Measurements from ENCODE around the gene SRD5A1.
A peak's percentile ranks its signal among the peaks of the same experiment; 100 is the strongest.

The SRD5A1 gene

GRCh38 chr5:6713274-6714225, 80.3 kb downstream of the SRD5A1 start, which contains the start of gene TENT4A:
Gene TENT4A (plus strand): TSS chr5:6713432. CDS start chr5:6713984, 552 bp downstream.
- DNase-seq (ENCODE audit: low read depth in 2 of 2): peak in 1 of 2 donors; percentile 96

- DNase-seq (ENCODE audit: low read depth in 2 of 2): no peak
These were observed 81.2 kb downstream of the SRD5A1 start for GRCh38 chr5:6714226-6715041.

GRCh38 chr5:6715271-6715670, 82.0 kb downstream of the SRD5A1 start:
- DNase-seq (ENCODE audit: low read depth in 2 of 2): no peak

- DNase-seq (ENCODE audit: low read depth in 2 of 2): no peak
These were observed 82.8 kb downstream of the SRD5A1 start for GRCh38 chr5:6715758-6716628.

- DNase-seq (ENCODE audit: low read depth in 2 of 2): no peak
These were observed 83.4 kb downstream of the SRD5A1 start for GRCh38 chr5:6716629-6717149.

- no peak for DNase-seq (ENCODE audit: low read depth in 2 of 2)
These were observed 84.0 kb downstream of the SRD5A1 start for GRCh38 chr5:6717247-6717646.

- no peak for DNase-seq (ENCODE audit: low read depth in 2 of 2)
These were observed 84.4 kb downstream of the SRD5A1 start for GRCh38 chr5:6717687-6718086.

GRCh38 chr5:6718161-6718681, 85.0 kb downstream of the SRD5A1 start:
- no peak for DNase-seq (ENCODE audit: low read depth in 2 of 2)

GRCh38 chr5:6718718-6719117, 85.5 kb downstream of the SRD5A1 start:
- DNase-seq (ENCODE audit: low read depth in 2 of 2): no peak

- DNase-seq (ENCODE audit: low read depth in 2 of 2): no peak
These were observed 86.2 kb downstream of the SRD5A1 start for GRCh38 chr5:6719417-6719816.

- no peak for DNase-seq (ENCODE audit: low read depth in 2 of 2)
These were observed 86.8 kb downstream of the SRD5A1 start for GRCh38 chr5:6719896-6720560.

- DNase-seq (ENCODE audit: low read depth in 2 of 2): no peak
These were observed 87.3 kb downstream of the SRD5A1 start for GRCh38 chr5:6720561-6720921.

- no peak for DNase-seq (ENCODE audit: low read depth in 2 of 2)
These were observed 88.2 kb downstream of the SRD5A1 start for GRCh38 chr5:6721442-6721841.

GRCh38 chr5:6722015-6722414, 88.8 kb downstream of the SRD5A1 start:
- no peak for DNase-seq (ENCODE audit: low read depth in 2 of 2)

GRCh38 chr5:6723122-6723815, 90.0 kb downstream of the SRD5A1 start:
- DNase-seq (ENCODE audit: low read depth in 2 of 2): no peak

GRCh38 chr5:6723816-6724300, 90.6 kb downstream of the SRD5A1 start:
- no peak for DNase-seq (ENCODE audit: low read depth in 2 of 2)

Measured in stimulated activated CD4-positive, alpha-beta T cell treated with anti-CD3 and anti-CD28 coated beads, Interleukin-1b, Interleukin-23, amount 100 ng/mL, for 1 hour (primary cell).